Measurements from ENCODE around the gene WDTC1.

The WDTC1 gene

GRCh38 chr1:27351541-27352107 lies 117.2 kb downstream of the WDTC1 start:
- H3K4me3 ChIP-seq (ENCODE audit: low read depth in 1 of 2, low read length in 2 of 2) = peak overlapping the region in 1 of 2 donors; percentile 27
- H3K4me1 ChIP-seq (ENCODE audit: insufficient read depth, low read length) = peaks cover 15% of the 10 kb centered on the region
- no peaks in the 10 kb centered on the region for H3K9me3 ChIP-seq (ENCODE audit: low read length)
- no peak overlapping the region for H3K27ac ChIP-seq (ENCODE audit: low read depth, low read length)
- H3K36me3 ChIP-seq (ENCODE audit: insufficient read depth, low read length) = peaks cover 14% of the 10 kb centered on the region
- H3K27me3 ChIP-seq (ENCODE audit: control insufficient read depth in 1 of 2, insufficient read depth in 2 of 2, low read length in 2 of 2) = peaks cover 4 to 32% of the 10 kb centered on the region in 2 donors
- H3K9ac ChIP-seq (ENCODE audit: low read length) = no peak overlapping the region

GRCh38 chr1:27353166-27353565 lies 118.7 kb downstream of the WDTC1 start:
- H3K27me3 ChIP-seq (ENCODE audit: control insufficient read depth in 1 of 2, insufficient read depth in 2 of 2, low read length in 2 of 2) = peaks cover 4 to 28% of the 10 kb centered on the region in 2 donors
- H3K36me3 ChIP-seq (ENCODE audit: insufficient read depth, low read length) = peaks cover 14% of the 10 kb centered on the region
- H3K4me1 ChIP-seq (ENCODE audit: insufficient read depth, low read length) = peaks cover 15% of the 10 kb centered on the region

DNA sequence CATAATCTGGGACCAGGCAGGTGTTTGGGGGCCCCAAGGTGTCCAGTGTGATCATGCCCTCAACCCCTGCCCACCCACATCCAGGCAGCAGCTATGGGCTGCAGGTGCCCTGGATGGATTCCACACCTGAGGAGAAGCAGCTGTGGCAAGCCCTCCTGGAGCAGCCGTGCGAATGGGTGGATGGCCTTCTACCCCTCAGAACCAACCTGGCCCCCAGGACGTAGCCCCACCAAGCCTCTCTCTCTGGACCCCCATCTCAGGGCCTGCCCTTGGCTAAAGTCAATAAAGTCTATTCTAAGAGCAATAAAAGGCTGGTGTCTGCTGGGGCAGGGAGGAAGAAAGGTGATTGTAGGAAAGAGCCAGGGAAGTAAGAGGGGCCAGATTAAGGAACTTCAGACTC lies 119.2 kb downstream of the WDTC1 start:
- Histone ChIP-seq H3K9ac (ENCODE audit: low read length) (no peak overlapping the region), H3K9me3 (ENCODE audit: low read length) (no peaks in the 10 kb centered on the region), H3K27me3 (ENCODE audit: control insufficient read depth in 1 of 2, insufficient read depth in 2 of 2, low read length in 2 of 2) (peaks cover 4 to 28% of the 10 kb centered on the region in 2 donors), H3K27ac (ENCODE audit: low read depth, low read length) (no peak overlapping the region), H3K36me3 (ENCODE audit: insufficient read depth, low read length) (peaks cover 16% of the 10 kb centered on the region), H3K4me1 (ENCODE audit: insufficient read depth, low read length) (peaks cover 15% of the 10 kb centered on the region), H3K4me3 (ENCODE audit: low read depth in 1 of 2, low read length in 2 of 2) (no peak overlapping the region)

More at GRCh38 chr1:27353166-27353565, 118.7 kb downstream of the WDTC1 start:
- Histone ChIP-seq H3K27ac (ENCODE audit: low read depth, low read length) (no peak overlapping the region), H3K9me3 (ENCODE audit: low read length) (no peaks in the 10 kb centered on the region), H3K9ac (ENCODE audit: low read length) (no peak overlapping the region), H3K4me3 (ENCODE audit: low read depth in 1 of 2, low read length in 2 of 2) (no peak overlapping the region)

GRCh38 chr1:27355683-27356082 lies 121.3 kb downstream of the WDTC1 start:
- H3K27ac ChIP-seq (ENCODE audit: low read depth, low read length) = no peak overlapping the region
- peaks cover 31% of the 10 kb centered on the region for H3K36me3 ChIP-seq (ENCODE audit: insufficient read depth, low read length)
- peaks cover 0 to 8% of the 10 kb centered on the region in 2 donors for H3K27me3 ChIP-seq (ENCODE audit: control insufficient read depth in 1 of 2, insufficient read depth in 2 of 2, low read length in 2 of 2)
- H3K9ac ChIP-seq (ENCODE audit: low read length) = no peak overlapping the region
- no peaks in the 10 kb centered on the region for H3K9me3 ChIP-seq (ENCODE audit: low read length)
- no peak overlapping the region for H3K4me3 ChIP-seq (ENCODE audit: low read depth in 1 of 2, low read length in 2 of 2)
- peaks cover 5% of the 10 kb centered on the region for H3K4me1 ChIP-seq (ENCODE audit: insufficient read depth, low read length)

DNA sequence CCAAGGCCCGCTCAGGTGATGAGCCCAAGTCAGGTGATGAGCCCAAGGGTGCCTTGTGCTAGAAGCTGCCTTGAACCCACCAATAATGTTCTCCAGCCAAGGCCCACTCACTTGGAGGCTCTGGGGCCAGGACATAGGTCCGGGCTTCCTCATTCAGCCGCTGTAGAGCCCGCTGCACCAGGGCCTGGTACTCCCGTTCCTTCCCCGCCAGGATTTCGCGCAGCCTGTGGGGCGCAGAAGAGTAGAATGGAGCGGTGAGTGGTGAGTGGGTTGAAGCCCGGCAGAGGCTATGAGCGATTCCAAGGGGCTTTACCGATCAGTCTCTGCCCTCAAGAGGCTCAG lies 121.8 kb downstream of the WDTC1 start:
- Histone ChIP-seq H3K9ac (ENCODE audit: low read length) (no peak overlapping the region), H3K4me3 (ENCODE audit: low read depth in 1 of 2, low read length in 2 of 2) (no peak overlapping the region), H3K4me1 (ENCODE audit: insufficient read depth, low read length) (peaks cover 5% of the 10 kb centered on the region), H3K27ac (ENCODE audit: low read depth, low read length) (no peak overlapping the region), H3K9me3 (ENCODE audit: low read length) (no peaks in the 10 kb centered on the region), H3K36me3 (ENCODE audit: insufficient read depth, low read length) (peaks cover 36% of the 10 kb centered on the region), H3K27me3 (ENCODE audit: control insufficient read depth in 1 of 2, insufficient read depth in 2 of 2, low read length in 2 of 2) (peaks cover 0 to 2% of the 10 kb centered on the region in 2 donors)

DNA sequence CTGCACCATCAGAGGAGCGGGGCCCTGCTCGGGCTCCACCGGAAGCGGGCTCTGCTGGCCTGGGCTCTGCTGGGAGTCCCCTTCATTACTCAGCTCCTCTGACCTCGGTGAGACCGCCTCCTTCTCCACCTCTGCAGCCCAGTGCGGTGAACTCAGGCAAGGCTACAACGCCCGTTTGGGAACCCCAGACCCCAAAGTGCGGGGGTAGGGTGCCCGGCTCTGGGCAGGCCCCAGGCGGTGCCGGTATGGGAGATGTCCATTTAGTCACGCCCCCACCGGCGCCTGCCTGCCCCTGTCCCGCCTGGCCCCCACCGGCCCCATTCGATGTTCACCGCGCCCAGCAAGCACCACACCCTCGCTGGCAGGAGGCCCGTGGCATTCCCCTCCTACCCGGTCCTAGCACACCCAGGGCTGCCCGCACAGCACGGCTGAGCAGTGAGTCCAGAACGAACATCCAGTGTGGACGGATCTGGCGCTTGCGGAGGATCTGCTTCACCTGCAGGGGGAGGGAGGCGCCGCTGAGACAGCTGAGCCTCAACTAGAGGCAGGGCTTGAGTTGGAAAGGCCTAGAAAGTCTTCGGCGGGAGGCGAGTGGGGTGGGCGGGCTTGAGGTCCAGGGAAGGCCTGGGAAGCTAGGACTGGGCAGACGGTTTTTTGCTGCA lies 122.3 kb downstream of the WDTC1 start:
- Histone ChIP-seq H3K4me1 (ENCODE audit: insufficient read depth, low read length) (peaks cover 5% of the 10 kb centered on the region), H3K27ac (ENCODE audit: low read depth, low read length) (no peak overlapping the region), H3K9ac (ENCODE audit: low read length) (no peak overlapping the region), H3K9me3 (ENCODE audit: low read length) (no peaks in the 10 kb centered on the region), H3K36me3 (ENCODE audit: insufficient read depth, low read length) (peaks cover 41% of the 10 kb centered on the region), H3K27me3 (ENCODE audit: control insufficient read depth in 1 of 2, insufficient read depth in 2 of 2, low read length in 2 of 2) (no peaks in the 10 kb centered on the region), H3K4me3 (ENCODE audit: low read depth in 1 of 2, low read length in 2 of 2) (peak overlapping the region in 1 of 2 donors; percentile 43)

DNA sequence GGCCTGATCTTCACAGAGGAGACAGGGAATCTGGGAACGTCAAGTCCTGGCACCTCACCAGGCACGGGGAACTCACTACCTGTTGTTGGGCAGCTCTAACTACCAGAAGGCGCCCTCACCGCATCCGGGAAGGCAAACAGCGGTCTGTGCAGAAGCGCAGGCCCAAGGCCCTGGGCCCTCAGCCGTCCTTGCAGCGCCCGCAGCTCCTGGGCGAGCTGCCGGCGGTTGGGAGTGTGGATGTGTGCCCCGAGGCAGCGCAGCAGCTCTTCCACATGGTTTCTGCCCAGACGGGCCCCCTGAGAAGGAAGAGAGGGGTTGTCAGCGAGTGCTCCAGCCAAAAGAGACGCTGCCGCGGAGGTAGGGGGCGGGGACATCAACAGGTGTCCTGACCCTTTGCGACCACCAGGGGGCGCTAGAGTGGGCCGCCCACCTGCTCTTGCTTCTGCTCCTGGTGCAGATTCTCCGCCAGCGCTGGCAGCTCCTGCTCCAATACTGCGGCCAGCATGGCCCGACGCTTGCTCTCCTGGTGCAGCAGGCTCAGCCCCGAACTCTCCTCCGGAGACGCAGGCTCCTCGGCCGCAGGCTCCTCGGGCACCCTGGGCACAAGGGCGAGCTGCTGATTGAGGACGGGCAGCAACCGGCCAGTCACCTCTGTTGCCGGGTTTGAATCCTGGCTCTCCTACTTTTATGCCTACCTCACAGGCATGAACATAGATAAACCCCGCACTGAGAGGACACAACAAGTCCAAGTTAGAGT lies 123.0 kb downstream of the WDTC1 start:
- Histone ChIP-seq H3K27ac (ENCODE audit: low read depth, low read length) (peak overlapping the region; percentile 27), H3K36me3 (ENCODE audit: insufficient read depth, low read length) (peaks cover 48% of the 10 kb centered on the region), H3K9me3 (ENCODE audit: low read length) (no peaks in the 10 kb centered on the region), H3K4me3 (ENCODE audit: low read depth in 1 of 2, low read length in 2 of 2) (peak overlapping the region in 1 of 2 donors; percentile 43), H3K4me1 (ENCODE audit: insufficient read depth, low read length) (peaks cover 5% of the 10 kb centered on the region), H3K27me3 (ENCODE audit: control insufficient read depth in 1 of 2, insufficient read depth in 2 of 2, low read length in 2 of 2) (no peaks in the 10 kb centered on the region), H3K9ac (ENCODE audit: low read length) (no peak overlapping the region)

All from muscle layer of colon (tissue), 2 donors.